GM21576 (cell line): ENCODE data around the gene CDKN2AIPNL.

Source experiments
- ATAC-seq: cut with Tn5 transposase; IDR thresholded peaks from one replicate; pipeline ENCODE4 v1.9.1; 2021; ENCODE audit warnings: mild to moderate bottlenecking, moderate library complexity; ENCODE audit not compliant: unreplicated experiment

The CDKN2AIPNL gene, protein sequence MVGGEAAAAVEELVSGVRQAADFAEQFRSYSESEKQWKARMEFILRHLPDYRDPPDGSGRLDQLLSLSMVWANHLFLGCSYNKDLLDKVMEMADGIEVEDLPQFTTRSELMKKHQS

DNA sequence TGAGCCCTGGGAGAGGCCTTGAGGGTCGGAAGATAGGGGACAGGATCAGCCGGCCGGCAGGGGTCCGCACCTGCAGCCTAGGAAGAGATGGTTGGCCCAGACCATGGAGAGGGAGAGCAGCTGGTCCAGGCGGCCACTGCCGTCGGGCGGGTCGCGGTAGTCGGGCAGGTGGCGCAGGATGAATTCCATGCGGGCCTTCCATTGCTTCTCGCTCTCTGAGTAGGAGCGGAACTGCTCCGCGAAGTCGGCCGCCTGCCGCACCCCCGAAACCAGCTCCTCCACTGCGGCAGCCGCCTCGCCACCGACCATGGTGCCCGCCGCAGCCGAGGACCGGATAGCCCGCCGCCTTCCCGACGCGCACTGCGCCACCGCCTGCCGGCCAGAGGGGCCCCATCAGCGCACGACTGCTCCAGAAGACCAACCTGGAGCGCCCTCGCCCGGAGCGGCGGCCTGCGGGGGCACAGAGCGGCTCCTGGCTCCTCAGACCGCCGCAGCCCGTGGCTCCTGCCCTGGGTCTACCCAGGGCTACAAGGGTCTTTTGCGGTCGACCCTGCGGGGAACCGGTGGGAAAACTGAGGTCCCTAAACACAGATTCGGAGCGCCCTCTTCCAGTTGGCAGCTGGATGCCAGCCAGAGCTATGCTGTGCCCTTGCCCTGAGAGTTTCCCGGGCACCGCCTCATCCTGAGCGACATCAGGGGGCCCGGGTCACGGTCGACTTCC lies at the start of gene CDKN2AIPNL:
Gene CDKN2AIPNL (minus strand): TSS at position 336 of the 721 bp plus-strand sequence. CDS start 27 bp downstream, at position 309.
- peak; percentile 93 for ATAC-seq

DNA sequence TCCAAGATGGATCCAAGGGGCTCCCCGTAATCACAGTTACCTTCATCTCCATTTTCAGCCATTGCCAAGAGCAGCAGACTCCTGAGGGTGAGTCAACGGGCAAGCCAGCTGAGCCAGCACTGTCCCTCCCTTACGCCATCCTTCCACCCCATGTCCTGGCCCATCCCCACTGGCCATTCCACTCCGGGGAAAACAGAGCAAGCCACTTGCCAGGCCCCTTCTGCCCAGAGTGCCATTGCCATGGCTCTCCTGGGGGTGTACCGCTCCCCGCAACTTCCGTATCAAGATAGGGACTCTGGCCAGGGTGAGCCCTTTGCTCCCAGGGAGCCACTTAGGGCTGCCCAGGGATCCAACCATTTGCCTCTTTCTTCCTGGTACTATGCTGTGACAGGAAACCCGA lies 48.9 kb upstream of the CDKN2AIPNL start:
- ATAC-seq: no peak

DNA sequence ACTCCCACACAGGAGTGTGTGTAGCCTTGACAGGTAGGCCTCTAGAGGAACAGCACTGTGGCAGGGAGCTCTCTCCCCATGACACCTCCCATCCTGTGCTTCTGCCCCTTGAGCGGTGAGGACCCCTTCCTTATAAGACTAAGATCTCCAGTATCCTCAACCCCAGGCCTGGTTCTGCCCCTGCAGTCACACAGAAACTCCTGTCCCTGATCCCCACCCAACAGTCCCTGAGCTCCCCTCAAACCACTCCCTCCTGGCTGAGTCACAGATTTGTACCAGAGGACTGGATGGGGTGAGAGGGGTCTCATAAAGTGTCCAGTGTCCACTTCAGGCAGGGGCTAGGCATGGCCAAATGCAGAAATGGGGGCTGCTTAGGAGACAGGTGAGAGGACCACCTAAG lies 47.8 kb upstream of the CDKN2AIPNL start:
- no peak for ATAC-seq

DNA sequence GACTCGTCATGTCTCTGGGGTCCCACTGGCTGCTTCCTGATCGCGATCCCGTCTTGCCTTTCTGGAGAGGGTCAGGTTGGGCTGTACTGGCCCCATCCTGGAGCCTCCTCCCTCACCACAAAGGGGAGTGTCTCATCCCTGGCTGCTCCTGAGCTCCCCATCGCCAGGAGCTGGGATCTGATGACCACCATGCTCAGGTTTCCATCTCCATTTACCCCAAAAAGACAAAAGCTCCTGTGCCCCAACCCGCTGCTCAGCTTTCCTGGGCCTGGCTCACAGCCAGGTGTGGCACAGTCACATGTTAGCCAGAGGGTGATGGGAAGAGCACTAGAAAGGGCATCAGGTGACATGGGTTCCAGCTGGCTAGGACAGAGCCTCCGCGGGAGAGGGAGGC lies 47.3 kb upstream of the CDKN2AIPNL start:
- ATAC-seq: no peak

DNA sequence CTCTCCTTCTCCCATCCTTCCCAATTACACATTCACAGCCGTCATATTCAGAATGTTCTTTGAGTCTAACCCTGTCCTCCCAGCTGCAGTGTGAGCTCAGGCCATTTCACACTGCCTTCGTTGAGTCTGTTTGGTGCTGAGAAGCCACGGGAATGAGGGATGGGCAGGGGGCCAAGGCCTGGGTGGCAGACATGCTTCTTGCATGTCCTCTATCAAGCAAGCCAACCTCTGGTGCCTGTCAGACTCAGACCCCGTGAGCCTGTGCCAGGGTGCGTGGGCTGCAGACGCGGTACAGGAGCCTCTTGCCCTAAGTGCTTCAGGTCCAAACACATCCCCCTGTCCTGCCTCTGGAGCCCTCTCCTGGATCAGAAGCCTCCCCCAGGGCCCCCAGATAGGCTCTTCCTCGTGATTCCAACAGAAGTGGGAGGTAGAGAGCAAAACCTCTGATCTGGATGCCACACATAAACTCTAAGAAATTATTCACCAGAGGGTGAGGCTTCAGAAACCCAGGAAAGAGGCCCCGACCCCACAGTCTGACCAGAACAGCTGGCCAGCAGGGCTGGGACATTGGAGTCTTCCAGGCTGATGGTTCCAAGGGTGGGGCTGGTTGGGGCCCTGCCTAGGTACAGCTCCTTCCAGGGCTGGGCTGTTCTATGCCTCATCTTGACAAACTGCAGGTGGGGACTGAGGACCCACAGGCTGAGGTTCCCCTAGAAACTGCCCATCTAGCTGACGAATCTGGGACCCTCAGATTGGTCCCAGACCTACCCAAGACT lies 46.7 kb upstream of the CDKN2AIPNL start:
- ATAC-seq: no peak

DNA sequence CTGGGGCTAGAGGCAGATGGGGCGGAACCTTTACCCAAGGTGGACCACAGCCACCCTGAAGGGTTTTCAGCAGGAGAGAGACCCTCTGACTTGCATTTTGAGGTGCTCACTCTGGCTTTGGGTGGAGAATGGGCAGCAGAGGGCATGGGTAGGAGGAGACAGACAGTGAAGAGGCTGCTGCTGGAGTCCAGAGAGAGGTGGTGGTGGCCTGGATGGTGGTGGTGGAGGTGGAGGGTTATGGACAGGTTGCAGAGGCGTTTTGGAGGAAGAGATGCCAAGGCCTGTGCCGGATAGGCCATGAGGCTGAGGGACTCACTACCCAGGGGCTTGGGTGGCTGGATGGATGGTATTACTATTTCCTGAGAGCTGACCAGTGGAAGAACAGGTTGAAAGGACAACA lies 46.1 kb upstream of the CDKN2AIPNL start:
- ATAC-seq: no peak

DNA sequence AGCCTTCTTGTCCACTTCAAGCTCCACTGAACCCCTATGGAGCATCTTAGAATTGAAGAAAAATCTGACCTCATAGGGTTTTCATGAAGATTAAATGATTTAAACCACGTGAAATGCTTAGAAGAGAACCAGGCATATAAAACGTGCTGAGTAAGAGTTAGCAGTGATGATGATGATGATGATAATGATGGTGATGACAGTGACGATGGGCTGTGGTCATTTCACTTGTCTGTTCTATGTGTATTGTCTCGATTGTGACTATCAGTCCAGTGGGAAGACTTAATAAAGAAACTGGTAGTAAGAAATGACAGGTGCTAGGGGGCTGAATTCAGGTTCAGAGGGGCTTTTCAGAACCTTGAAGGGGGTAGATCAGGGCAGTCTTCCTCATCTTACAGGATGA lies 45.1 kb upstream of the CDKN2AIPNL start:
- no peak for ATAC-seq

DNA sequence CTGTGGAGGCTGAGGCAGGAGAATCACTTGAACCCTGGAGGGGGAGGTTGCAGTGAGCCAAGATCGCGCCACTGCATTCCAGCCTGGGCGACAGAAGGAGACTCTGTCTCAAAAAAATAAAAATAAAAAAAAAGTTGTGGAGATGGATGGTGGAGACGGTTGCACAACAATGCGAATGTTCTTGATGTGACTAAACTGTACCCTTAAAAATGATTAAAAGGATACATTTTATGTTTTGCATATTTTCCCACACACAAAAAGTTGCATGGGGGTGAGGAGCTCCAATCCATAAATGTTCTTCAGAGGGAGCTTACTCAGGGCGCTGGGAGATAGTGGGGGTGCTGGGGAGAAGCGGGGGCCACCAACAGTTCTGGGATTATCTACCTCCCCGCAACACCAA lies 43.8 kb upstream of the CDKN2AIPNL start:
- no peak for ATAC-seq

DNA sequence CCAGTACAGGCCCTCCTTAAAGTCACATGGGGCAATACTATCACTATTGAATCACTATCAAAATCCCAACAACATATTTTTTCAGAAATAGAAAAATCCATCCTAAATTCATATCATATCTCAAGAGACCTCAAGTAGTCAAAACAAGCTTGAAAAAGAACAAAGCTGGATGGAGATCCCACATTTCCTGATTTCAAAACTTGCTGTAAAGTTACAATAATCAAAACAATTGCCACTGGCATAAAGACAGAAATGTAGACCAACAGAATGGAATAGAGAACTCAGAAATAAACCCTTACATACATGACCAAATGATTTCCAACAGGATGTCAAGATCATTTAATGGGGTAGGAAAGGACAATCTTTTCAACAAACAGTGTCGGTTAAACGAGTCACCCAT lies 41.3 kb upstream of the CDKN2AIPNL start:
- ATAC-seq: no peak

DNA sequence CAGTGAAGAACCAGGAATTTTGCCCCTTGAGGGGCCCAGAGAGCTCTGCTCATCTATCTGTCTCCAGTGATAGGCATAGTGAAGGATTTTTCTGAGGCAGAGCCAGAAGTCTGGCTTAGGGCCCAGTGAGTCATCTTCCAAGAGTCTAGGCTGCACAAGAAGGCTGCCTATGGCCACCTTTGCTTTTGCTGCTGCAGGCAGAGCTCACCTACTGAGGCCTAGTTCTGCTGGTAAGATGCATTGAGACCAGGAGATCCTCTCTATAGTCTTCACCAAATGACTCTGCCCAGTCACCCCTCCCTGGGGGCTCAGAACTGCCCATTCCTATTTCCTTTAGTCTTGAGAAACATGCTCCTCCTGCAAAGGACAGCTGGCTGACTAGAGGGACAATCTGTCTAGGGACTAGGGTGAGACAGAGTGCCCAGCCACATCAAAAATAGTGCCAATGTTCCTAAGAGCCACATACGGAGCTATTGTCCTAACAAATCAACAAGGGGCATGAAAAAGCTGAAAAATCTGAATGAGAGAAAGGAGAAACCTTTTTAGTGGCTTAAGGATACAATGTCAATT lies 40.3 kb upstream of the CDKN2AIPNL start:
- ATAC-seq: no peak

DNA sequence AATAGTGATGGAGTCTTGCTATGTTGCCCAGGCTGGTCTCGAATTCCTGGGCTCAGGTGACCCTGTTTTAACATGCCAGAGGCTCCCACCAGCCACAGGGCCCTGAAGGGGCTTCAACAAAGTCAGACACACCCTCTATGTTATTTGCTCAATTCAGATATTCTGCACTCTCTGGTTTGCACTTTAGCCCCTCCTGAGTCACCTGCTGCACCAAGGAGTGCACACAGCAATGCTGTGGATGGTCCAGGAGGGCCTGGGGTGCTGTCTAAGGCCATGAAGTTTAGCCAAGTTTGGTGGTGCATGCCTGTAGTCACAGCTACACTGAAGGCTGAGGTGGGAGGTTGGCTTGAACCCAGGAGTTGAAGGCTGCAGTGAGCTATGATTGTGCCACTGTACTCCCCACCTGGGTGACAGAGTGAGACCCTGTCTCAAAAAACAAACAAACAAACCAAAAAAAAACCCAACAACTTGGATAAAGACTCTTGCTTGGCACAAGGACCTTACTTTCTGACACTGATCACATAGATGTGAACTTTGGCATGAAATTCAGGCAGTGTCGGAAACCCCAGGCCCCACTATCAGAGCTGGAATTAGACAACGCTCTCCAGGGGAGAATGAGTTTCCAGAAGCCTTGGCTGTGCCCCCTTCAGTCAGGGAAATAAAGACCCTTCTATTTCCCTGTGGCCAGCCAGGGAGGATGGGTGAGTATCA lies 39.7 kb upstream of the CDKN2AIPNL start:
- no peak for ATAC-seq

DNA sequence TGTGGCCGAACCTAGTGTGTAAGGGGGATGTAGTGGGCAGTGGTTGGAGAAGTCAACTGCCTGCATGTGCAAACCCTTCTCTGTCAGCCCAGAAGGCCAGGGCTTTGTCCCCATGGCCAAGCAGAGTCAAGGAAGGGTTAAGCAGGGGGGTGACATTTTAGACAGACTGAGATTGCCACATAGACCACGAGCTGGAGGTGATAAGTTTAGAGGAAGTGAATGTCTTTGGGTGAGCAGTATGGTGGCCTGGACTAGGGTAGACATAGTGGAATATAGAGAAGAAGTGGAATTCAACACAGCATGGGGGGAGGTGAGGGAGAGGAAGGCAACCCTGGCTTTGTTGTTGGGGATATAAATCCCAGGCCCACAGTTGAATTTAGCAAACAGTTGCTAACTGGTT lies 38.7 kb upstream of the CDKN2AIPNL start:
- no peak for ATAC-seq

DNA sequence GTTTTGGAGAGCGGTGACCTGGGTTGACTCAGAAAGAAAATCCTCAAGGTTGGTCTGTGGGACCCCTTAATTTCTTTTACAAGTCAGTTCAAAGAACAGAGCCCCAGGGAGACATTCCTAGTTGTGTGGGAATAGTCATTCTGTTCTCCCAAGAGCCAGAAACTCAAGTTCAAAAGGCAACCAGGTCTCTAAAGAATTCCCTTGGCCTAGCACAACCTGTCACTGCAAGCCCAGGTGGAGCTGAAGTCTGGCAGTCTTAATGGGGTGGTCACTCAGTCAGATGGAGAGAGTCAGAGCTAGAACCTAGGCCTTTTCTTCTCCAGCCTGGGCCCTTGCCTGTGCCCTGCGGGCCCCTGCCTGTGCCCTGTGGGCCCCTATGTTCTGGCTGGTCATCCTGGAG lies 37.5 kb upstream of the CDKN2AIPNL start:
- ATAC-seq: no peak

DNA sequence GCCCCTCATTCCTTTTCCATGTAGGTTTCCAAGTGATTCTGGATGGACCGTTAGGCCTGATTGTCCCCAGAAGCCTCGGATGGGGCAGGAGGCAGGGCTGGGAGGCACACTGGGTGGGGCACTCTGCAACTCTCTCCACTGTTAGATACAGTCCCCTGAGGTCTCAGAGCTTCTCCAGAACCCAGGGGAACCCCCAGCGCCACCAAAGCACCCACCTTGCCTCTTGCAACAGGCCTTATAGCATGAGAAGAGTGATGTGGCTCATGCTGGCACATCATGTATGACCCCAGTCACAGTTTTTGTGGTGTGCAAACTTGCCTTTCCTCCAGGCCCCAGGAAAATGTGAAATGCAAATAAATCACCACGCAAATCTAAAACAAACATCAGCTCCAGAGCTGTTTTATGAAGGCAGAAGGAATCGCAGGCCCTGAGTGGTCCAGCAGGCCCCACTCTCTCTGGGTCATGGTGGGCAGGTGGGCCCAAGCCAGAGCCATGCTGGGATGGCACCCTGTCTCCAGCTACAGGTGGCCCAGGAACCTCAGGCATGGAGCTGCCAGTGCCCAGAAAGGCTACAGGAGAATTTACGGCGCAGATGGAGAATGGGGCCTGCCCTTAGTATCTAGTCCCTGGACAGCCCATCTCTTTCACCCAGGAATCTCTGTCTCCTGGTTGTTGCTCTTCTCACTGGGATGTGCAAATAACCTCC lies 36.3 kb upstream of the CDKN2AIPNL start:
- ATAC-seq: no peak

DNA sequence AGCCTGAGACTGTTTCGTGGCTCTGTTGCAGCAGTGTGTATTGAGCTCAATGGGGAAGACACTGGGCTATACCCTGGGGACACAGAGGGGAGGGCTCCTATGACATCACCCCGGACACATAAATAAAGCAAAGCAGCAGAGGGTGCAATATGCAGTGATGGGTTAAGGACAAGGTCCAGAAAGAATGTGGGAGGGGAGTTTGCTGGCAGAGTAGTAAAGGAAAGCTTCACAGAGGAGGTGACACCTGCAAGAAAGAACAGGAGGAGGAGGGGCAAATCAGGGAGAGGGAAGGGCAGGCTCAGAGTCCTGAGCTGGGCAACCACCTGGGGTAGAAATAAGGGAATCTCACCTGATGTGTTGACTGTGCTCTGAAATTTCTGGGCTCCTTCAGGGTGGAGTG lies 35.3 kb upstream of the CDKN2AIPNL start:
- peak; percentile 70 for ATAC-seq

DNA sequence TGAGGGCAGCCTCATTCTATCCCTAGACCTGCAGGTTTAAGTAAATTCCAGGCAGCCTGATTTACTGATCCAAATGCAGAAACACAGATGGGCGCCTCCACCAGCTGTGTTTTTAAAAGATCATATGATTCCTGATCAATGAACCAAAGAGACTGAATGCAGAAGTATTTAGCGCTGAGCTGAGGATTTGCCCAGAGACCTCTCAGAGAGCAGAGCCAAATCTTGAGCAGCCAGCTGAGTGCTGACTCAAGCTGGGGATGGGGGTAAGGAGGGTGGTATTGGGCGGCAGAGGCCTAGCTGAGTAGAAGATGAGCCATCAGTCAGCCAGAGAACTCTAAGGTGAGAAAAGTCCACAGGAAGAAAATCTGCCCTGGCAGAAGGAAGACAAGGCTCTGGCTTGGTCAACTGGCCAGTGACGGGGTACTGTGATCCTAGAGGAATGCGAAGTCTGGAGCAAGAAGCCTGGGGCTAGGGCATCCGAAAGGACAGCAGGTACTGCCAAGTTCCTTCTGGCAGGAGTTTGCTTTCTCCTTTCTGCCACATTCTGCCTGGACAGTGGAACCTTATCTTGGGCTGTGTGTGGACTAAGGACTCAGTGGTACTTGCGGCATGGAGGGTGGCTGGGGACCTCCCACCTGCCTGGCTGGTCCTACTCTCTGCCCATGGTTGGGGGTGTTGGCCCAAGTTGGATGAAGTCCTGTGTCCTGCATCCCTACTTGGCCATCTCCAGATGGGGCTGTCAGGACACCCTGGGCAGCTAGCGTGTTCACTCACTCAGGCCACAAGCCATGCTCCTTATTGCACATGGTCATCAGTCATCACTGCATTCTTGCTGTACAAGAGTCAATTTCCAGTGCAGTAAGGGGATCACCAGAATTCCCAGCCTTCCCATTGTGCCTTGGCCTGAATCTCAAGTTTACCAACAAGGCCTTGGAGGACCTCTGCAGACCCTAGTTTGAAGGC lies 34.5 kb upstream of the CDKN2AIPNL start:
- ATAC-seq: no peak

DNA sequence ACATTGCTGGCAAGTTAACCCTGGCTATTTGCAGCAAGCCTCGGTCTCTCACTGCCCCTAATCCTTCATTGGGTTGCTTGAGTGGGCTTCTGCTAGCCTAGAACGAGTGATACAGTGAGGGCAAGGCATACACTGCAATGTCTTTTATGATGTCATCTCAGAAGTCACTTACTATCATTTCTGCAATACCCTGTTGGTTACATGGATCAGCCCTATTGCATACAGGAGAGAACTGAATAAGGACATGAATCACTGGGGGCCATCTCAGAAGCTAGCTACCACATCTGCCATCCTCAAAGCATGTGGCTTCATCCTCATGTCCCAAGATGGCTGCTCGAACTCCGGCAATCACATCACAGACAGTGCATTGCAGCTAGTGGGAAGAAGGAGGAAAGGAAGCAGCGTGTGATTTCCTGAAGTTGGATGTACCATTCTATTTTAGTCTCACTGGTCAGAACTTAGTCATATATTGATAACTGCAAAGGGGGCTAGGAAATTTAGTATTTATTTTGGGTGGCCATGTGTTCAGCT lies 33.3 kb upstream of the CDKN2AIPNL start:
- ATAC-seq: no peak

DNA sequence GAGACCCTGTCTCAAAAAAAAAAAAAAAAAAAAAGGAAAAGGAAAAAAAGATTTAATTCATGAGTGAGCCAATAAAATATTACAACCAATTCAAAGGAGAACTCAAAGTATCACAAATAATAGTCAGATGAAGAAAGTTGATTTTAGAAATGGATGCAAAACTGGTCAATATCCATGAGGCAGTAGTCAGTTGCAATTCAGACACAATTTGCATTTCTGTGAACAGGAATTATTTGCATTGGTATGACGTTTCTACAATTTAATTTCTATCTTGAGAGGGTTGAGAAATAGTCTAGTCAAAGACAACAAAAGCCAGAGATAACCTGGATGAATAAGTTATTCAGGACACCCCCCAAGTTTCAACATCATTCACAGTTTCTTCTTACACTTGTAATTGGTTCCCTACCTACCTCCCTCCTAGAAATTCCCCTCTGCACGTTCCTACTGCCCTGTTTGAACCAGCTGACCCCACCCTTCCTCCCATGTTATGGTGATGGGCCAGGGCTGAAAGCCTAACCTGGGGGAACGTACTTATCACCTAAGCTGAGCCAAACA lies 28.6 kb upstream of the CDKN2AIPNL start:
- no peak for ATAC-seq

DNA sequence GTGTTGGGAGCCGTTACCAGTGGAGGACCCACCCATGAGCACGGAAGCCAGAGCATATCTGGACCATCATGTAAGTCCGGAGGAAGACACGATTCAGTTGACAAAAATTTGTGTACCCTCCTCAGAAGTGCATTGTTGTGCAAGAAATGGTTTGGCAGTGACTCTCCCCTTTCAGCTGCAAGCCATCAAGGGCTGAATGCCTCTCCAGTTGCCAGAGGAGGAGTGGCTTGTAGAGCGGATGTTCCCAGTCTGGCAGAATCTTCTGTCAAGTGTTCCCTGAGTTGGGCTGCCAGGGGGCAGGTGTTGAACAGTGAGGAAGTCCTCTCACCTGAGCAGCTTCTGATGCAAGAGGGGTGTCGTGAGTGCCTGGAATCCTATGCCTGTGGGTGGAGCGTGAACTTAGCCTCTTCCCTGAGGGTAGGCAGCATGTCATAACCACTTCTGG lies 27.6 kb upstream of the CDKN2AIPNL start:
- no peak for ATAC-seq
